Hematopoietic multipotent progenitor cell treated with erythropoietin and hydrocortisone succinate and interleukin-3 and kit ligand, for 4 days (in vitro differentiated cells): ENCODE data around the gene DYRK1A.

Experiments used
- DNase-seq: peaks from one replicate; pipeline ENCODE4 v3.0.0-alpha.2; 2015

Gene DYRK1A

DNA sequence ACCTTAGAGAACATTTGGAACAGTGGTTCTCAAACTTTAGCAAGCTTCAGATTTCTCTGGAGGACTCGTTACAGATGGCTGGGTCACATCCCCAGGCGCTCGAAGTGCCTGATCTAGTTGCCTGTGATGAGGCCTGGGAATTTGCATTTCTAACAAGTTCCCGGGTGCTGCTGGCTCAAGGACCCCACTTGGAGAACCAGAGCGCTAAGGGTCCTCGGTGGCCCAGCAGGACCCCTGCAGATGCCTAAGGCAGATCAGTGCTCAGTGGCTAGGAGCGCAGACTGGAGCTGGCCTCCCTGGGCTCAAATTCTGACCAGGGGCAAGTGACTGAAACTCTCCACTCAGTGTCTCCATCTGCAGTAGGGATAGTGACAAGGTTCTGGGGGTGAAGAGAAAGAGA, 208.2 kb downstream of the DYRK1A start:
- DNase-seq = no peak

DNA sequence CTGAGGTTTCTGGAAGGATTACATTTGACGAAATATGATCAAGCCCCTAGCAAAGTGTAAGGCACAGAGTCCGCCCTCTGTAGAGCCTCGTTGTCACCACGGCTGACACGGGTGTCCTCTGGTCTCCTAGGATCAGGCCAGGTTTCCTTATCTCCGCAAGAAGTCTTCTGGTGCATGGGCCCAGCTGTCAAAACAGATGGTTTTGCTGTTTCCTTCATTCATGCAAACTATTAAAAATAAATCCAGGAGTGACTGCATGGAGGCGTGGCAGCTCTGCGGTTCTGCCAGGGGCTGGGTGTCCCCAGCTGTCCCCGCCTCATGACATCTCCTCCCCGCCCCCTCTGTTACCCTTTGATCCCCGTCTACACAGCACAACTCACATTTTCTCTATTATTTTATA, 209.0 kb downstream of the DYRK1A start:
- no peak for DNase-seq
